Loucy (cell line): ENCODE data around the gene FKBP5.

Experiments used
- EZH2phosphoT487 ChIP-seq: fragments of 200-600 bp; IDR thresholded peaks from 2 replicates; pipeline ENCODE4 v1.6.1; 2018; ENCODE audit warnings: antibody characterized with exemption, mild to moderate bottlenecking, moderate library complexity, borderline replicate concordance
- TF ChIP-seq, protein P1 (sequence below): fragments of 200-600 bp; sonication (generic); conservative IDR thresholded peaks from 2 replicates; pipeline ENCODE4 v1.5.1; 2014; ENCODE audit warnings: mild to moderate bottlenecking, antibody characterized with exemption, low read length

DNA sequence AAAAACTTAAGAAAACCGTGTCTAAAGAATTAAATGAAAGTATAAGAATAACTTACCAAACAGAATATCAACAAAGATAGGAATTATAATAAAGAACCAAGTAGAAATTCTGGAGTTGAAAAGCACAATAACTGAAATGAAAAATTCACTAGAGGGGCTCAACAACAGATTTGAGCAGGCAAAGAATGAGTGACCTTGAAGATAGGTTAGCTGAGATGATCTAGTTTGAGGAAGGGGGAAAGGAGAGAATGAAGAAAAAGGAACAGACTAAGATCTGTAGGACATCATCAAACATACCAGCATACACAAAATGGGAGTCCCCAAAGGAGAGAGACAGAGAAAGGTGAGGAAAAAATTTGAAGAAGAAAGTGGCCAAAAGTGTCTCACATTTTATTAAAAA lies 138.3 kb downstream of the FKBP5 start:
- TF ChIP-seq, protein P1, sequence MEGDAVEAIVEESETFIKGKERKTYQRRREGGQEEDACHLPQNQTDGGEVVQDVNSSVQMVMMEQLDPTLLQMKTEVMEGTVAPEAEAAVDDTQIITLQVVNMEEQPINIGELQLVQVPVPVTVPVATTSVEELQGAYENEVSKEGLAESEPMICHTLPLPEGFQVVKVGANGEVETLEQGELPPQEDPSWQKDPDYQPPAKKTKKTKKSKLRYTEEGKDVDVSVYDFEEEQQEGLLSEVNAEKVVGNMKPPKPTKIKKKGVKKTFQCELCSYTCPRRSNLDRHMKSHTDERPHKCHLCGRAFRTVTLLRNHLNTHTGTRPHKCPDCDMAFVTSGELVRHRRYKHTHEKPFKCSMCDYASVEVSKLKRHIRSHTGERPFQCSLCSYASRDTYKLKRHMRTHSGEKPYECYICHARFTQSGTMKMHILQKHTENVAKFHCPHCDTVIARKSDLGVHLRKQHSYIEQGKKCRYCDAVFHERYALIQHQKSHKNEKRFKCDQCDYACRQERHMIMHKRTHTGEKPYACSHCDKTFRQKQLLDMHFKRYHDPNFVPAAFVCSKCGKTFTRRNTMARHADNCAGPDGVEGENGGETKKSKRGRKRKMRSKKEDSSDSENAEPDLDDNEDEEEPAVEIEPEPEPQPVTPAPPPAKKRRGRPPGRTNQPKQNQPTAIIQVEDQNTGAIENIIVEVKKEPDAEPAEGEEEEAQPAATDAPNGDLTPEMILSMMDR = no peak
- no peak for TF ChIP-seq EZH2phosphoT487
